Measurements from ENCODE around the gene SERPINA9.

The SERPINA9 gene

GRCh38 chr14:94461526-94462218 lies 14.3 kb downstream of the SERPINA9 start:
- DNase-seq: no peak

GRCh38 chr14:94460631-94461416 lies 15.2 kb downstream of the SERPINA9 start:
- DNase-seq: no peak

- DNase-seq: no peak
Observed at GRCh38 chr14:94458558-94459205, 17.3 kb downstream of the SERPINA9 start.

GRCh38 chr14:94458096-94458495 lies 17.9 kb downstream of the SERPINA9 start:
- no peak for DNase-seq

GRCh38 chr14:94455928-94456327 lies 20.1 kb downstream of the SERPINA9 start:
- no peak for DNase-seq

GRCh38 chr14:94451826-94452225 lies 24.2 kb downstream of the SERPINA9 start:
- DNase-seq: no peak

GRCh38 chr14:94451091-94451771 lies 24.8 kb downstream of the SERPINA9 start:
- DNase-seq: no peak

- DNase-seq: no peak
Observed at GRCh38 chr14:94450722-94451090, 25.3 kb downstream of the SERPINA9 start.

GRCh38 chr14:94449930-94450329 lies 26.1 kb downstream of the SERPINA9 start:
- no peak for DNase-seq

- no peak for DNase-seq
Observed at GRCh38 chr14:94448071-94448808, 27.8 kb downstream of the SERPINA9 start.

- DNase-seq: no peak
Observed at GRCh38 chr14:94447206-94447605, 28.8 kb downstream of the SERPINA9 start.

- DNase-seq: no peak
Observed at GRCh38 chr14:94446126-94446525, 29.9 kb downstream of the SERPINA9 start.

- no peak for DNase-seq
Observed at GRCh38 chr14:94445003-94445402, 31.0 kb downstream of the SERPINA9 start.

GRCh38 chr14:94441531-94442205 lies 34.3 kb downstream of the SERPINA9 start:
- DNase-seq: no peak

- no peak for DNase-seq
Observed at GRCh38 chr14:94441130-94441529, 34.9 kb downstream of the SERPINA9 start.

GRCh38 chr14:94439453-94440057 lies 36.4 kb downstream of the SERPINA9 start:
- DNase-seq: no peak

GRCh38 chr14:94428610-94429009 lies 47.4 kb downstream of the SERPINA9 start:
- DNase-seq: no peak

GRCh38 chr14:94427016-94427613 lies 48.9 kb downstream of the SERPINA9 start:
- no peak for DNase-seq

GRCh38 chr14:94426526-94426925 lies 49.5 kb downstream of the SERPINA9 start:
- no peak for DNase-seq

- no peak for DNase-seq
Observed at GRCh38 chr14:94424371-94424770, 51.6 kb downstream of the SERPINA9 start.

GRCh38 chr14:94423453-94424056 lies 52.4 kb downstream of the SERPINA9 start:
- peak; percentile 34 for DNase-seq
